Suprapubic skin (tissue), 4 donors: Measurements from ENCODE around the gene FAM9C. TPM values are rescaled to one million over a fixed set of nuclear protein-coding genes. Genes with fewer than 3 reads are reported as not detected.

ENCODE experiments used
- DNase-seq, 2 donors: peaks; one replicate each; pipeline ENCODE4 v3.0.0-alpha.2; 2019; ENCODE audit warnings: low spot score in 2 of 2
- H3K27ac ChIP-seq: fragments of 200-600 bp; sonication (generic); one replicate; pipeline ENCODE4 v1.5.1; 2019
- H3K27me3 ChIP-seq: fragments of 200-600 bp; sonication (generic); one replicate; pipeline ENCODE4 v1.5.1; 2019
- H3K36me3 ChIP-seq: fragments of 200-600 bp; sonication (generic); one replicate; pipeline ENCODE4 v1.5.1; 2019
- H3K4me1 ChIP-seq: fragments of 200-600 bp; sonication (generic); one replicate; pipeline ENCODE4 v1.5.1; 2019
- H3K4me3 ChIP-seq: fragments of 200-600 bp; sonication (generic); one replicate; pipeline ENCODE4 v1.5.1; 2019; ENCODE audit warnings: mild to moderate bottlenecking
- H3K9me3 ChIP-seq: fragments of 200-600 bp; sonication (generic); one replicate; pipeline ENCODE4 v1.5.1; 2019
- CTCF ChIP-seq, 2 donors: fragments of 200-600 bp in 1 of 2; fragments of 450-650 bp in 1 of 2; sonication (generic) in 1 of 2; IDR thresholded peaks; one replicate each; pipeline ENCODE4 v1.5.1; 2016 to 2019; ENCODE audit warnings: antibody characterized with exemption in 2 of 2, mild to moderate bottlenecking in 1 of 2, moderate library complexity in 1 of 2
- EP300 ChIP-seq: sonication (generic); formaldehyde crosslinking; IDR thresholded peaks from one replicate; pipeline ENCODE4 v1.6.1; 2017; ENCODE audit warnings: antibody characterized with exemption
- POLR2A ChIP-seq, 2 donors: fragments of 450-650 bp; IDR thresholded peaks; one replicate each; pipeline ENCODE4 v1.6.1; 2017; ENCODE audit warnings: antibody characterized with exemption in 2 of 2, mild to moderate bottlenecking in 2 of 2, moderate library complexity in 2 of 2
- POLR2AphosphoS5 ChIP-seq, 3 donors: sonication (generic); formaldehyde crosslinking; IDR thresholded peaks; one replicate each; pipeline ENCODE4 v1.6.1; 2017; ENCODE audit warnings: antibody characterized with exemption in 3 of 3
- WGBS: methylation state at CpG from one replicate; pipeline ENCODE4 v1.1.5; 2018; 5-methylcytosine and 5-hydroxymethylcytosine counted together
- total RNA-seq, 4 donors: library from RNA; depleted of rRNA; stranded (reverse); fragments of >200 nt; gene quantifications; one replicate each; pipeline ENCODE4 v1.1.0, GENCODE V29; 2016

Gene FAM9C
- total RNA-seq, 4 donors from 2014 or later = not detected

- H3K36me3 ChIP-seq = no peaks in the 10 kb centered on the region
- TF ChIP-seq CTCF (IDR thresholded peaks at IDR 0.05) (no peak), EP300 (no peak), POLR2A (IDR thresholded peaks at IDR 0.05) (no peak), POLR2AphosphoS5 (IDR thresholded peaks at IDR 0.05) (no peak)
- no peak overlapping the region for H3K27ac ChIP-seq
- no peaks in the 10 kb centered on the region for H3K9me3 ChIP-seq
- no peaks in the 10 kb centered on the region for H3K27me3 ChIP-seq
- peaks cover 10% of the 10 kb centered on the region for H3K4me1 ChIP-seq
- no peak for DNase-seq
- H3K4me3 ChIP-seq = no peak overlapping the region
- WGBS = 54% methylated on average over 7 of the region's 7 CpGs
Measured at GRCh38 chrX:12988797-12989196, 55.6 kb downstream of the FAM9C start.

GRCh38 chrX:12987900-12988594, 56.4 kb downstream of the FAM9C start:
- DNase-seq = no peak
- TF ChIP-seq EP300 (no peak), POLR2A (IDR thresholded peaks at IDR 0.05) (no peak), CTCF (IDR thresholded peaks at IDR 0.05) (no peak), POLR2AphosphoS5 (IDR thresholded peaks at IDR 0.05) (no peak)
- no peaks in the 10 kb centered on the region for H3K36me3 ChIP-seq
- no peaks in the 10 kb centered on the region for H3K27me3 ChIP-seq
- no peak overlapping the region for H3K4me3 ChIP-seq
- H3K9me3 ChIP-seq = no peaks in the 10 kb centered on the region
- peaks cover 10% of the 10 kb centered on the region for H3K4me1 ChIP-seq
- H3K27ac ChIP-seq = no peak overlapping the region
- WGBS = 90% methylated on average over 8 of the region's 8 CpGs

- Histone ChIP-seq H3K27ac (no peak overlapping the region), H3K36me3 (no peaks in the 10 kb centered on the region), H3K4me1 (peaks cover 10% of the 10 kb centered on the region), H3K4me3 (no peak overlapping the region), H3K27me3 (no peaks in the 10 kb centered on the region), H3K9me3 (no peaks in the 10 kb centered on the region)
- TF ChIP-seq EP300 (no peak), CTCF (IDR thresholded peaks at IDR 0.05) (no peak), POLR2AphosphoS5 (IDR thresholded peaks at IDR 0.05) (no peak), POLR2A (IDR thresholded peaks at IDR 0.05) (no peak)
- 83% methylated on average over 6 of the region's 6 CpGs for WGBS
- no peak for DNase-seq
Measured at GRCh38 chrX:12987340-12987739, 57.1 kb downstream of the FAM9C start.

- Histone ChIP-seq H3K27ac (no peak overlapping the region), H3K9me3 (no peaks in the 10 kb centered on the region), H3K36me3 (no peaks in the 10 kb centered on the region), H3K27me3 (no peaks in the 10 kb centered on the region), H3K4me1 (peaks cover 10% of the 10 kb centered on the region), H3K4me3 (no peak overlapping the region)
- no peak for DNase-seq
- WGBS = 82% methylated on average over 2 of the region's 2 CpGs
- TF ChIP-seq CTCF (IDR thresholded peaks at IDR 0.05) = no peak
- no peak for TF ChIP-seq POLR2AphosphoS5 (IDR thresholded peaks at IDR 0.05)
- no peak for TF ChIP-seq POLR2A (IDR thresholded peaks at IDR 0.05)
- no peak for TF ChIP-seq EP300
Measured at GRCh38 chrX:12986886-12987285, 57.5 kb downstream of the FAM9C start.

- Histone ChIP-seq H3K36me3 (no peaks in the 10 kb centered on the region), H3K4me3 (no peak overlapping the region), H3K27me3 (no peaks in the 10 kb centered on the region), H3K4me1 (peaks cover 10% of the 10 kb centered on the region), H3K27ac (no peak overlapping the region), H3K9me3 (no peaks in the 10 kb centered on the region)
- DNase-seq = no peak
- TF ChIP-seq POLR2AphosphoS5 (IDR thresholded peaks at IDR 0.05) (no peak), POLR2A (IDR thresholded peaks at IDR 0.05) (no peak), EP300 (no peak), CTCF (IDR thresholded peaks at IDR 0.05) (no peak)
- 79% methylated on average over 4 of the region's 4 CpGs for WGBS
Measured at GRCh38 chrX:12986164-12986779, 58.1 kb downstream of the FAM9C start.
